ENCODE results near the gene ARMC7. TPM values are rescaled to one million over a fixed set of nuclear protein-coding genes. Genes with fewer than 3 reads are reported as not detected.

Gene ARMC7
- total RNA-seq, 1 experiment from 2014 or later, result 22.8 TPM

DNA sequence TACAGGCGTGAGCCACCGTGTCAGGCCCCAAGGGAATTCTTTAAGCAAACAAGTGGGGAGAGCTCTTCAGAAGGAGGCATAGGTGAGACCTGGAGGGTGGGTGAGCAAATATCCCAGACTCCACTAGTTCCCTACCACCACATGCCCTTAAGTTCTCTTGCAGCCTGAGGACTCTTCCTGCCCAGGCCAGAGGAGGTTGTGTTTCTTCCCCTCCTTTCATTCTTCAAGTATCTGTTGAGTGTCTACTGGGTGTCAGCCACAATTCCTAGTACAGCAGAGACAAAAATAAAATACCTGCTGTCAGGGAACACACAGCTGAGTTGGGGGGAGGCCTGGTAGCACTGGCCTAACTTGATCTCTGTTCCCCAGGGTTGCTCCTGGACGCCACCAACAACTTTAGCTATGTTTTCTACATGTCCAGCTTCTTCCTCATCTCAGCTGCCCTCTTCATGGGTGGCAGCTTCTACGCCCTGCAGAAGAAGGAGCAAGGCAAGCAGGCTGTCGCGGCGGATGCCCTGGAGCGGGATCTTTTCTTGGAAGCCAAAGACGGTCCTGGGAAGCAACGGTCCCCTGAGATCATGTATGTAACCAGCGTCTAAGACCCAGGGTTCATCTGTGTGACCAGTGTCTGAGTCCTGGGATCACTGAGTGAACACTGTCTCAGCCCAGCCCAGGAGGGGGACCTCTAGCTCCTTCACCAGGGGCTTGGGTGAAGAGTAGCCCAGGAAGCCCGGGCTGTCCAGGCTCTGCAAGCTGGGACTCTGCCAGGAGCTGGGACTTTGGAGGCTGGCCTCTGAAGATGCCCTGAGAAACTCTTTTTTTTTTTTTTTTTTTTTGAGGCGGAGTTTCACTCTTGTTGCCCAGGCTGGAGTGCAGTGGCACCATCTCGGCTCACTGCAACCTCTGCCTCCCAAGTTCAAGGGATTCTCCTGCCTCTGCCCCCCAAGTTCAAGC lies 5.9 kb upstream of the ARMC7 start:
- Mint-ChIP-seq H3K27me3 (ENCODE audit: low read depth) (peaks cover 5% of the 10 kb centered on the region), H3K4me3 (0 out of 5 replicates have a peak overlapping the region, but pooled peaks of 1 of the 2 experiments have one; percentile 11), H3K4me1 (peaks cover 17 to 20% of the 10 kb centered on the region in 2 experiments), H3K27ac (no peak overlapping the region; a peak in 2 of 7 replicates), H3K36me3 (ENCODE audit: insufficient read depth in 1 of 3, low read depth in 3 of 3) (peaks cover 7 to 44% (median 27%) of the 10 kb centered on the region in 3 experiments; a peak in 6 of 7 replicates), H3K9me3 (no peaks in the 10 kb centered on the region)
- Histone ChIP-seq H3K27me3 (ENCODE audit: insufficient read depth, low read length) (no peaks in the 10 kb centered on the region), H3K4me2 (ENCODE audit: insufficient read depth, insufficient read length, low read length) (no peak overlapping the region), H2AFZ (ENCODE audit: low read length) (no peak overlapping the region), H3K23ac (ENCODE audit: insufficient read length, low read depth, low read length) (no peak overlapping the region), H4K5ac (ENCODE audit: insufficient read length, low read depth, low read length) (no peak overlapping the region), H2BK12ac (ENCODE audit: insufficient read length, low read depth, low read length) (no peak overlapping the region), H3K9me3 (ENCODE audit: control insufficient read depth, low read depth, low read length) (no peaks in the 10 kb centered on the region), H3K79me2 (ENCODE audit: insufficient read depth, low read length) (no peaks in the 10 kb centered on the region), H2BK120ac (ENCODE audit: low read depth, low read length, poor library complexity, severe bottlenecking) (no peak overlapping the region), H3K23me2 (ENCODE audit: insufficient read length, low read depth, low read length, poor library complexity, severe bottlenecking) (peaks cover under 1% of the 10 kb centered on the region), H3K56ac (ENCODE audit: insufficient read length, low read depth, low read length) (no peak overlapping the region), H3K9ac (ENCODE audit: extremely low read depth, insufficient read length, low read length) (no peak overlapping the region), H3K4ac (ENCODE audit: low read depth, low read length) (no peak overlapping the region), H4K20me1 (ENCODE audit: control insufficient read depth, insufficient read depth, insufficient read length) (no peaks in the 10 kb centered on the region), H2AK5ac (ENCODE audit: insufficient read length, low read length) (no peak overlapping the region), H2BK5ac (ENCODE audit: insufficient read length, low read length) (no peak overlapping the region), H3T11ph (ENCODE audit: low read length) (no peak overlapping the region), H3K14ac (ENCODE audit: insufficient read depth, low read length) (no peak overlapping the region; the same call in 1 of the 2 replicates), H3K27ac (ENCODE audit: insufficient read length, low read depth, low read length) (no peak overlapping the region), H3K18ac (ENCODE audit: insufficient read length, low read depth, low read length) (no peak overlapping the region), H3K4me1 (ENCODE audit: insufficient read depth, low read length) (peaks cover 3% of the 10 kb centered on the region; the same call in 1 of the 2 replicates), H2BK15ac (ENCODE audit: low read depth, low read length) (no peak overlapping the region), H3K79me1 (ENCODE audit: insufficient read depth, low read depth, low read length, poor library complexity, severe bottlenecking) (no peaks in the 10 kb centered on the region), H4K91ac (ENCODE audit: insufficient read length, low read depth, low read length) (no peak overlapping the region), H2BK20ac (ENCODE audit: low read depth, low read length, poor library complexity, severe bottlenecking) (no peak overlapping the region), H4K8ac (replicated peaks; ENCODE audit: insufficient read length, low read depth, low read length) (no peak overlapping the region)
- whole genome bisulfite sequencing (ENCODE audit: extremely low coverage, insufficient read length, low lambda C conversion rate), result no CpG with 5 or more reads among the region's 14 CpGs
- TF ChIP-seq, protein P1, sequence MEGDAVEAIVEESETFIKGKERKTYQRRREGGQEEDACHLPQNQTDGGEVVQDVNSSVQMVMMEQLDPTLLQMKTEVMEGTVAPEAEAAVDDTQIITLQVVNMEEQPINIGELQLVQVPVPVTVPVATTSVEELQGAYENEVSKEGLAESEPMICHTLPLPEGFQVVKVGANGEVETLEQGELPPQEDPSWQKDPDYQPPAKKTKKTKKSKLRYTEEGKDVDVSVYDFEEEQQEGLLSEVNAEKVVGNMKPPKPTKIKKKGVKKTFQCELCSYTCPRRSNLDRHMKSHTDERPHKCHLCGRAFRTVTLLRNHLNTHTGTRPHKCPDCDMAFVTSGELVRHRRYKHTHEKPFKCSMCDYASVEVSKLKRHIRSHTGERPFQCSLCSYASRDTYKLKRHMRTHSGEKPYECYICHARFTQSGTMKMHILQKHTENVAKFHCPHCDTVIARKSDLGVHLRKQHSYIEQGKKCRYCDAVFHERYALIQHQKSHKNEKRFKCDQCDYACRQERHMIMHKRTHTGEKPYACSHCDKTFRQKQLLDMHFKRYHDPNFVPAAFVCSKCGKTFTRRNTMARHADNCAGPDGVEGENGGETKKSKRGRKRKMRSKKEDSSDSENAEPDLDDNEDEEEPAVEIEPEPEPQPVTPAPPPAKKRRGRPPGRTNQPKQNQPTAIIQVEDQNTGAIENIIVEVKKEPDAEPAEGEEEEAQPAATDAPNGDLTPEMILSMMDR (conservative IDR thresholded peaks at IDR 0.05), result no peak
- no peak for DNase-seq
